Left ventricle myocardium superior (tissue), 1 donor: Measurements from ENCODE around the gene CD180. TPM values are rescaled to one million over a fixed set of nuclear protein-coding genes. Genes with fewer than 3 reads are reported as not detected.

Experiments used
- ATAC-seq: fragments of 200-7000 bp; cut with Tn5 transposase; one replicate; pipeline ENCODE4 v1.9.1; 2020; ENCODE audit warnings: mild to moderate bottlenecking, moderate library complexity
- DNase-seq: peaks from one replicate; pipeline ENCODE4 v3.0.0-alpha.2; 2020
- intact Hi-C: fragments of 100-400 bp; cut with micrococcal nuclease; formaldehyde crosslinking; loops from one replicate; pipeline ENCODE4 v1.11.0; 2022
- total RNA-seq: library from RNA; stranded (reverse); fragmentation: NEBNext Ultra II Directional; extraction: Animal tissue kit (Norgen Biotek cat#: 25700); gene quantifications from one replicate; pipeline ENCODE4 v1.2.1, GENCODE V29; 2021
- donor health status: DM: no; HTN: yes; CAD: no; lungs with severe emphysema.

Gene CD180
- total RNA-seq, 1 donor from 2014 or later: 0.64 TPM

DNA sequence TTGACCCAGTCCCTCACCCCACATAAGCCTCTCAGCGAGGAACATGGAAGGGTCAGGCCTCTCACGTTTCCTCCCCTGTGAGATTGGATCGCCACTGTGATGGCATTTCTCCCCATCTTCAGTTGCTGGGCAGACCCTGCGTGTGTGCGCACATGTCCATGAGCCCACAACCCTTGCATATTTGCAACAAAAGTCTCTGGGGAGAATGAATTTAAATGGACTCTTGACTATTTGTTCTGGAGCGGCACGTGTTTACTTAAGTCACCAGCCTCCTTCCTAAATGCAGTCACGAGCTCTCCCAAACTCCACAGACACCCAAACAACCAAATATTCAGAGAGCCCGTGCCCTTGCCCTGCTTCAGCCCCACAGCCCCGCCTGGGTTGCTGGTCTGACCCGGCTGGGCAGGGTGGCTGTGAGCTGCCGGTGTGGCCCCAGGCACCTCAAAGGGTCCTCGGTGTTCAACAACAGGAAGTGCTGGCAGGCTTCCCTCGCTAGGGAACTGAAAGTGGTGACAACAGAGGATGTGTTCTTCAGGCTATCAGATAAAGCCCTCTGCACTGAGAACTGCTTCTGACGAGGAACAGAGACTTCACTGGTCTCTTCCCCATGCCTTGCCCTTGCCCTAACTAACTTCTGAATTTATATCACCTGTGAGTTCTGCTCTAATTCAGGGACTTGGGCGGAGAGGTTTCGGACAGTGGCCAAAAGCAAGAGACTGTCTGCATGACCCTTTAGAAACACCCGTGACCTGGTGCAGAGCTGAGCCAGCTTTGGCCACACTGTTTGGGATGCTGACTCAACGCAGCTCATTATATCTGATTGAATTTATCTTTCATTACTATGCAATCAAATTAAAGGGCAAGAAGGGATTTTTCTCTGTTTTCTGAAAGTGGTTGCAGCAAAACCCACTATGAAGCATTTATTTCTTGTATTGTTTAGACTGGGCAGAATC, 19.2 kb upstream of the CD180 start:
- intact Hi-C loops: no loop called here
- peak; percentile 94 for DNase-seq
- ATAC-seq: peak; percentile 95

- DNase-seq (no peak), ATAC-seq (peak; percentile 52)
- intact Hi-C loops: no loop called here
Measured at GRCh38 chr5:67214707-67215447, 18.3 kb upstream of the CD180 start.

DNA sequence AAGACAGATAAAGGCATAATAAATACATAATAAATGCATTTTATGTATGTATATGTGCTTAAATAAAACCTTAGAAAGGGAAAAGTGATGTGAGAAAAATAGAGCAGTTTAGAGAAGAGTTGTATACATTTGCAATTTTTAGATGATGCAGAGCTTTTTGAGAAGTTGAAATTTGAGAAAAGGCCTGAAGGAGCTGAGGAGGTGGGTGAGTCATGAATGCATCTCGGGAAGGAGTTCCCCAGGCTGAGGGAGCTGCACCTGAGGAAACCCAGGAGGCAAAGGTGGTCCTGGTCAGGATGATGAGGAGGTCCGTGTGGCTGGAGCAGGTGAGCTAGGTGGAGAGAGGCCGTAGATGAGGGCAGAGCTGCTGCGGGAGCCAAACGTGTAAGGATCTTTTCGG, 17.4 kb upstream of the CD180 start:
- intact Hi-C loops: no loop called here
- no peak for ATAC-seq
- DNase-seq: no peak

DNA sequence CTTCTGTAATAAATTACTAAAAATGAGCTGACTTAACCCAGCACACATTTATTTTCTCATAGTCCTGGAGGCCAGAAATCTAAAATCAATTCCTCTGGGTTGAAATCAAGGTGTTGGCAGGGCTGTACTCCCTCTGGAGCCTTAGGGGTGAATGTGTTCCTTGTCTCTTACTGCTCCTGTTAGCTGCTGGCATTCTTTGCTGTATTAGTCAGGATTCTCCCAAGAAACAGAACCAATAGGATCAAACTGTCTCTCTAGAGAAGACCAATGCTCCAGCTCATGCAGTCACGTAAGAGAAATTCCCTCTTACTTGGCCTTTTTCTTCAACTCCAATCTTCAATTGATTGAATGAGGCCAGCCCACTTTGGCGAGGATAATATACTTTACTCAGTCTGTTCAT, 15.3 kb upstream of the CD180 start:
- intact Hi-C loops: no loop called here
- no peak for ATAC-seq
- no peak for DNase-seq

GRCh38 chr5:67209141-67209771, 12.7 kb upstream of the CD180 start:
- ATAC-seq (peak; percentile 79), DNase-seq (no peak)
- intact Hi-C loops: loop anchor here (10.0 kb wide), 2 partner anchors 54 to 394 kb away; no protein-coding TSS in a partner anchor

DNA sequence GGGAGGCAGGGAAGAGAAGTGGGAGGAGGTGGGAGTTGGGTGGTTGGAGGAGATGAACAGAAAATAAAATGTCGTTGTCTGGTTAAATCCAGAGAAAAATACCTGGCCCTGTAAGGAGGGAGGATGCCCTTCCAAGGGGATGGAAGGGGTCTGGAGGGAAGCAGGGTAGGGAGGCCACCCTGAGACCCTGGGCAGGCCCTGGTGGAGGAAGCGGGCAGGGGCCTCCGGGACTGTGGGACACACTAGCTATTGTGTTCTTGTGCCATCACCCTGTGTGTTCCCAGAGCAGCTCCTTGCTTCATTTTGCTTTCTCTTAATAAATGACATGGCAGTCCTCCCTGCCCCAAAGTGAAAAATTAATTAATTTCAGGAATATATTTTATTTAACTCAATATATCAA, 11.8 kb upstream of the CD180 start:
- no peak for ATAC-seq

GRCh38 chr5:67206929-67207328, 10.3 kb upstream of the CD180 start:
- intact Hi-C loops: loop anchor here (10.0 kb wide), 2 partner anchors 52 to 392 kb away; no protein-coding TSS in a partner anchor
- no peak for ATAC-seq
- no peak for DNase-seq

More for the DNA sequence above, 11.8 kb upstream of the CD180 start:
- DNase-seq: no peak
- intact Hi-C loops: loop anchor here (10.0 kb wide), 2 partner anchors 54 to 394 kb away; no protein-coding TSS in a partner anchor

DNA sequence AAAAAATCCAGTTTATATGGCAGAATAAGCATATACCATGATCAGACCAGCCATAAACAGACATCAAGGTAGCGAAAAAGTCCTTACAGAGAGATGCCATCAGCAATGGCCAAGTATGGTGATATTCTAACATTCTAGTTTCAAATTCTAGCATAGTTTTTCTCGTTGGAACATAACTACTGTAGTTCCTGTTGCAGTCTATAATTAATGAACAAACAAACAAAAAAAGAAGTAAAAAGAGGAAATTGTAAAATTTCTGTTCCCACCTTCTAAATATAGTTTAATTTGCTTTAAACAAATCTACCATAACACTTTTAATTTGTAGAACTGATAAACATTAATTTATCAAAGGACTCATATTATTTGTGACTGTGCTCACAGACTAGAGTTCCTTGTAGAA, 9.9 kb upstream of the CD180 start:
- ATAC-seq: no peak
- DNase-seq: no peak
- intact Hi-C loops: loop anchor here (10.0 kb wide), 2 partner anchors 52 to 392 kb away; no protein-coding TSS in a partner anchor

DNA sequence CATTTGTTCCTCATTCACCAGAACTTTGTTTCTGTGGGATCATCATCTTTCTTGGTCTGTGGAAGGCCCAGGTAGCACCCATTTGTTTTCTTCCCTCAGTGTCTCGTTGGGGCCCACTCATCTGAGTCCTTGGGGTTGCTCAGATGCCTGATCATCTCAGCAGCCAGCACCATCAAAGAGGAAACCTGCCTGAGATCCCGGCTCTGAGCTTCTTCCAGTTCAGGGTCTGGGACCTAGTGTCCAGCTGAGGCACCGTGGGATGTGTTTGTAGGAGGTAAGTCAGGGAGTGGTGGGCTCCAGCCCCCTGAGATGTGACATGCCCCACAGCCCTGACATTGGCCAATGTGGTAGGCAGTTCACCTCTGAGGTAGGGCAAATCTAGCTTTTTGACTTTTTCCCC, 9.4 kb upstream of the CD180 start:
- intact Hi-C loops: loop anchor here (10.0 kb wide), 2 partner anchors 51 to 391 kb away; no protein-coding TSS in a partner anchor
- no peak for ATAC-seq
- no peak for DNase-seq

- no peak for ATAC-seq
- DNase-seq: no peak
- intact Hi-C loops: loop anchor here (10.0 kb wide), 2 partner anchors 50 to 390 kb away; no protein-coding TSS in a partner anchor
Measured at GRCh38 chr5:67204821-67205220, 8.2 kb upstream of the CD180 start.

DNA sequence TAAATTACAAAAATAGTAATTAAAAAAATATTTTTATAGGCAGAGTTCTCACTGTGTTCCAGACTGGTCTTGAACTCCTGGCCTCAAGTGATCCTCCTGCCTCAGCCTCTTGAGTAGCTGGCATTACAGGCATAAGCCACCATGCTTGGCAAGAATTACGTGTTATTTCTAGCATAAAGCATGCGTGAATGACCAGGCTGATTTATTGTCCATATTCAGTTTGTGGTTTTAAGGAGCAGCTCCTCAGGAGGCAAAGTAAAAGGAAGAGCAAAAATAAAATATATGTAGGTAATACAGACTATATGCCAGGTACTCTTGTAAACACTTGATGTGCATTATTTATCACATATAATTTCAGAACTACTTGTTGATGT, 7.1 kb upstream of the CD180 start:
- ATAC-seq: no peak
- DNase-seq: no peak
- intact Hi-C loops: loop anchor here (10.0 kb wide), 2 partner anchors 49 to 389 kb away; no protein-coding TSS in a partner anchor

DNA sequence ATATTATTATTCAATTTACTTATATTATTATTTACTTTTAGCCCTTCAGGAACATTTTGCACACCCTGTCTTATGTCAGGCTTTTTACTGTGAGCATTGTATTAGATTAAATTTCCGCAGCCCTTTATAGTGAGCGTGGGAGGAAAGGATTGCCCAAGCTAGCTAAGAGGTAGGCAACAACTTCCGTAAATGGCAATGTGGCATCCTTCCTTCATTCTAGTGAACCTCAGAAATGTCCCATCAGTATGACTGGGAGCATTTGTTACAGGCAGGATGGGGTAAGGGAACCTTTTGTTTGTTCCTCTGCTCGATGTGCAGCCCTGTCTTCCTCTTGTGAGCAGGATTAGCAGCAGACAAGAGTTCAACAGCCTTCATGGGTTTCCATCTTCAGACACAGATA, 6.2 kb upstream of the CD180 start:
- ATAC-seq (no peak), DNase-seq (no peak)
- intact Hi-C loops: loop anchor here (10.0 kb wide), 2 partner anchors 48 to 388 kb away; no protein-coding TSS in a partner anchor

GRCh38 chr5:67201897-67202549, 5.4 kb upstream of the CD180 start:
- ATAC-seq (no peak), DNase-seq (no peak)
- intact Hi-C loops: loop anchor here (10.0 kb wide), 2 partner anchors 47 to 387 kb away; no protein-coding TSS in a partner anchor

GRCh38 chr5:67200809-67201562, 4.4 kb upstream of the CD180 start:
- no peak for ATAC-seq
- intact Hi-C loops: loop anchor here (10.0 kb wide), 2 partner anchors 46 to 386 kb away; no protein-coding TSS in a partner anchor
- no peak for DNase-seq

DNA sequence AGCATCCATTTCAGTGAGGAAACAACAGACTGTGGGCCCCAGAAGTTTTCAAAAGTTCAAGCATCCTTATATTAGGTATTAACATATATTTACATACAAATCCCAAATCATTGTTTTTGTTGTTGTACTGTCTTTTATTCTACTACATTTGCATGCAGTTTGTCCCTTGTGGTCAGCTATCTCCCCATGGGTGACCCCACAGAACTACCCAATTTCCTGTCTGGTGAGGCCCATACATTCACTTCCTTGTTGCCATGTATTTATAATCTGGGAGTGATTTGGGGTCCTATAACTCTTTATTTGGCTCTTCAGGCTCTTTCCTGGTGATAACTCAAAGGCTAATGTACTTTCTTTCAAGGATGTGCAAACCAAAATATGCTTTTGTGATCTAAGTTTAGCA, 3.3 kb upstream of the CD180 start:
- ATAC-seq: no peak
- DNase-seq: no peak
- intact Hi-C loops: loop anchor here (10.0 kb wide), 2 partner anchors 45 to 385 kb away; no protein-coding TSS in a partner anchor

GRCh38 chr5:67198917-67199316, 2.3 kb upstream of the CD180 start:
- ATAC-seq (no peak), DNase-seq (no peak)
- intact Hi-C loops: no loop called here

DNA sequence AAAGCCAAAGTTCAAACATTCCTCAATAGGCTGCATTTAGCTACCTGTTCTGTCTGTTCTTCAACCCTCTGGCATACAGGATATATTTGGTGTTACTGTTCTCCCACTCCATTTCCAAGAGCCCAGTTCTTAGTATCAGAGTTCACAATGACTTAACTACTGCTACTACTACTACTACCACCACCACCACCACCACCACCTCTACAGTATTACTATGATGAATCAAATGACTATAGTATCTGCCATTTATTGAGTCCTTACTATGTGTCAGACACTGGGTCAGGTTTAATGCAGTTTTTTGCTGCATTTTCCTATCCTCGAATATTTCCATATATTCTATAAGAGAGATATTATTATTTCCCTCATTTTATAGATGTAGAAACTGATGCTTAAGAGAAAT, 937 bp upstream of the CD180 start:
- intact Hi-C loops: no loop called here
- no peak for DNase-seq
- no peak for ATAC-seq
